HG02642 (cell line): ENCODE results near the gene SELL.
"Not testable (repeated sequence)": the region's sequence is repeated elsewhere in the genome, so short reads cannot be mapped to it uniquely, and the experiment has no call there.

Source experiments
- ATAC-seq: cut with Tn5 transposase; IDR thresholded peaks from one replicate; pipeline ENCODE4 v1.9.1; 2021; ENCODE audit warnings: mild to moderate bottlenecking; ENCODE audit not compliant: unreplicated experiment, poor library complexity

SELL gene

DNA sequence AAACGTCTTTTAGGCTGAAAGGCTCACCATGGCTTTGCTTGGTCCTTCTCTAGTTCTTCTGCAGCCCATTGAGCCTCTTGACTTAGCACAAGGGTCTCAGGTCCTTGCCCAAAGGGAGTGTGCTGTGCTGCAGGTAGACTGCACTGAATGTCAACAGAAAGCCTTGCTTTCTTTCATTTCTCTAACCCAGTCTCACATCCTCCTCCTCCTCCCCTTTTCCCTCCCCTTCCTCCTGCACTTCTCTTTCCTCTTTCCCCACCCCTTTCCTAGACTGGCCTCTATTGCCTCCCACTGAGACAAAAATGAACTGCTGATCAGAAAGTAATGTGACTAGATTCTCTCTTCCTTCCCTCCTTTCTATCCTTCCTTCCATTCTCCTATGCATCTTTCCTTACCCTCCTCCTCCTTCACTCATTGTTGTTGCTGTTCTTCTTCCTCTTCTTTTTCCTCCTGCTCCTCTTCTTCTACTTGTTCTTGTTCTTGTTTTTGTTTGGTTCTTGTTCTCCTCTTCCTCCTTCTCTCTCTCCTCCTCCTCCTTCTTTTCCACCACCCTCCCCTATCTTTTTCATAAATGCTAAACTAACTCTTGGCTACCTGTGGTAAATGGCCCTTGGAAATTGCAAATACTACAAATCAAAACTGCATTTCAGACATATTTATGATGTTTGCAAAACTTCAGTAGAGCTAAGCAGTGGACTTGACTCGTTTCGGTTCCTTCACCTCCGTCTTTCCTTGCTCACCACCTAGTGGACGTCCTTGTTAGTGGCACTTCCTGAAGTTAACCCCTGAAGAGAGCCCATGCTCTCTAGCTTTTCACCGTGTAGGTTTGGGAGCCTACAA, at the start of gene SELL:
Gene SELL (minus strand): TSS at position 152 of the 840 bp plus-strand sequence. CDS start 122 bp downstream, at position 30.
- ATAC-seq, result peak; percentile 80

DNA sequence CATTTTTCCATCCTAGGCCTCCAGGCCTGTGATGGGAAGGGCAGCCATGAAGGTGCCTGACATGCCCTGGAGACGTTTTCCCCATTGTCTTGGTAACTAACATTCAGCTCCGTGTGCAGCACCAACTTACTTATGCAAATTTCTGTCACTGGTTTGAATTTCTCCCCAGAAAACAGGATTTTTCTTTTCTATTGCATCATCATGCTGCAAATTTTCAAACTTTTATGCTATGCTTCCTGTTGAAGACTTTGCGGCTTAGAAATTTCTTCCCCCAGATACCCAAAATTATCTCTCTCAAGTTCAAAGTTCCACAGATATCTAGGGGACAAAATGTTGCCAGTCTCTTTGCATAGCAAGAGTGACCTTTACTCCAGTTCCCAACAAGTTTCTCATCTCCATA, 47.6 kb upstream of the SELL start:
- no peak for ATAC-seq

DNA sequence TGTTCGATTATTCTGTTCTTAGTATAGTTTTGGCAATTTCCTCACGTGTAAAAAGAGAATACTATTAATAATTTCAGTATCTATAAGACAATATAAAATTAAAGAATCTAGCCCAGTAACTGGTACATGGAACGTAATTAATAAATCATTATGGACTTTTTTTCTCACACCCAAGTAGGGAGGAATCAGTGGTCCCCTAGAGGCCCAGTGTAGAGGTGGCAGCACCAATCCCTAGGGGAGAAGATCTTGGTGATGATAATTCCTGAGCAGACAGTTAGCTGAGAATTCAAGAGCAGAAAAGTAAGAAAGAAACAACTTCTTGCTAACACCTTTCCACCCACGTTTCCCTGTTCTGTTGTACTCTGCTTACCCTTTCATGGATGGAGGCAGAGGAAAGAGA, 42.1 kb upstream of the SELL start:
- no peak for ATAC-seq

DNA sequence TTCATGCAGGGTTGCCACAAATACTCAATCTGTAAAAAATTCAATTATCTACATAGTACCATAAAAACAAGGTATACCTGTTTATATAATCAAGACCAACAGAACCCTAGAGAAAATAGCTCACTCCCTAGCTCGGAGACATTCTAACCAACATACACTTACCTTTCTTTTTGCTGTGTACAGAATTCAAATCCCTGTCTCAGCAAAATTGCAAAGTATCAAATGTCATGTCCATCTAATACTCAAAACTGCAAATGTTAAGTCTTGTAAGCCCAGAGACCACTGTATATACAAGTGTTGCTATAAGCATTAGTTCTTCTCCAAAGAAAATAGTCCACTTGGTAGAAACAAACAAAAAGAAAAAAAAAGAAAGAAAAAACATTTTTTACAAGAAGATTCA, 38.6 kb upstream of the SELL start:
- ATAC-seq, result no peak

DNA sequence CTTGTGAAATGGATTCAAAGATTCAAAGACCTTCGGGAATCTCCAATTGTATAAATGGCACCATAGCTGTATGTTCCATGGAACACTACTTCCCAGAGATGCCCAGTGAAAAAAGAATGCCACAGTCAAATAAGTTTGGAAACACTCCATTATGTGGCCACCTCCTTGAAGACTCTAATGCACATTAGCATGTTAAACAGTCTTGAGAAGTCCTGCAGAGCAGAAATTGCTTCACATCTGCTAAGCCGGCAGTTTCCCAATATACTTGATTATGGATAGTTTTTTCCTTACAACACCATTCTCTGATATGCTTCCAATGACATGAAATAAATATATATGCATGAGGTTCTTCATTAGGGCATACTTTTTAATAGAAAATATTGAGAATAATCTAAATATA, 35.1 kb upstream of the SELL start:
- no peak for ATAC-seq

DNA sequence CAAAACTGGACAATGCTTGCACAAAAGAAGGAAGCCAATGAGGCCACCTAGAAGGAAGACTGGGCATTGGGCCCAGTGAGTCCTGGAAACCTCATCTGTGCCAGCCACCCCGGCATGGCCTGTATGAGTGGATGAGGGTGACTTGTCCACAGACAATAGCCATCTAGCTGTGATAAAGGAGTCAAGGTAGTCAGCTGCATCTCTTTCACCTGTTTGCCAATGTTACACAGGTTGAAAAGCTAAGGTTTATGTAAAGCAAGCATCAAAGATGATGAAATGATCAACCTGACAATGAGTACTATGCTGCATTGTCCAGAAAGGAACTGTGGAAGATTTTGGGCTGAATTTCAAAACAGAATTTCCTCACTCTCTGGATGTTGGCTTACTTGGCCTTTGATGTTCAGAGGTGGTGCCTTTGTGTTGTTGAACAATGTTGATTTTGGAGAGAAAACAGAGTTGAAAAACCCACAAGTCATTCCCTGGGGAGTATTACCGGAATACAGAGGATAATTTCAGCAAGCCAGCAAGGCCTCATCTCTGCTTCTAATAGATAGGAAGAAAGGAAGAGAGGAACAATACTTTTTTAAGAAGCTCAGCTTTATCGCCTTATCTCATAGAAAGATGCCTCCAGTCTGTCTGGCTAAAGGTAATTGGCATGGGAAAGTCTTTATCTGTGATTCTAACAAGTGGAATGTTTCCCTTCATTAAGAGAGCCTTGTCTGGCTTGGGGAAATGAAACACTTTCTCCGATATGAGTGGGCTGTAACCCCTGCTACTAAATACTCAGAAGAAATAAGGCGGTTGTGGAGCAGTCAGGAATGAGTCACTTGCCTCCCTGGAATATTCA, 33.8 kb upstream of the SELL start:
- ATAC-seq, result no peak

DNA sequence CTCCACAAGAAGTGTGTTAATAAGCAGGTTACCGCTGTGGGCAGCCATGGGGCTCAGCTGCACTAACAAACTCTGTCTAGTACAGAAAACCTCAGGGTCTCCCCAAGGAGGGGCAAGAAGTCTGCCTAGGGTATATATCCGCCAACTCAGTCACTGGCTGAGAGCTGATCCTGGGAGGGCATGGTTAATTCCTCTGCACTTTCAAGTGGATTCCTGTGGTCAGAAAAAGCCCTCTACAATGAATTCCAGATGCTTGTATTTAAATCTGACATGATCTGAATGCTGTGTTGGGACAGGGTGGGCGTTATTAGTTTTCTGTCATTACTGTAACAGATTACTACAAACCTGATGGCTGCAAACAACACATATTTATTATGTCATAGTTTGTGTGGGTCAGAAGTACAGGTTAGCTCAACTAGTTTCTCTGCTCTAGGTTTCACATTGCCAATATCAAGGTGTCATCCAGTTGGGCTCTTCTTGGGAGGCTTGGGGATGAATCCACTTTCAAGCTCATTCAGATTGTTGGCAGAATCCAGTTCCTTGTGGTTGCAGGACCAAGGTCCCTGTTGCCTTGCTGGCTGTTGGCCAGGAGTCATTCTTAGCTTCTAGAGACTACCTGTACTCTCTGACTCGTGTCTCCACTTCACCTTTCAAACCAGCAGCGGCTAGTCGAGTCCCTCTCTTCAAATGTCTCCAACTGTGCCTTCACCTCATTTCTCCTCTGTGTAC, 30.4 kb upstream of the SELL start:
- no peak for ATAC-seq

DNA sequence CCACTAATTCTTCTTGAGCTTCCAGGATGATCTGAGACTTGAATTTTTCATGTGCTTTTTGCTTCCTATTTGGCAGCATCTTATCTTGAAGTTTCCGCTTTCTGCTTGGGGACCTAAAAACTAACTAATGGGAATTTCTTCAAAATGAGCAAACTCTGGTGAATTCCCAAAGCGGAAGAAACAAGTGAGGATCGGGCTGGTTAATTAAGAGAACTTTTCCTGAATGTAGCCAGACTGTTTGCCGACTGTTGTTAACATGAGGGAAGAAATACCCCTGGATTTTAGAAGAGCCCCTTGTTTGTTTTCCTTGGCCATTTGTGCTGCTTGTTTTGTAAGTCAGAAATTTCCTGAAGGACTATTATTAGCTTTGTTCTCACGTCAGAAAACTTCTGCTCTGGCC, 28.6 kb upstream of the SELL start:
- ATAC-seq, result no peak

DNA sequence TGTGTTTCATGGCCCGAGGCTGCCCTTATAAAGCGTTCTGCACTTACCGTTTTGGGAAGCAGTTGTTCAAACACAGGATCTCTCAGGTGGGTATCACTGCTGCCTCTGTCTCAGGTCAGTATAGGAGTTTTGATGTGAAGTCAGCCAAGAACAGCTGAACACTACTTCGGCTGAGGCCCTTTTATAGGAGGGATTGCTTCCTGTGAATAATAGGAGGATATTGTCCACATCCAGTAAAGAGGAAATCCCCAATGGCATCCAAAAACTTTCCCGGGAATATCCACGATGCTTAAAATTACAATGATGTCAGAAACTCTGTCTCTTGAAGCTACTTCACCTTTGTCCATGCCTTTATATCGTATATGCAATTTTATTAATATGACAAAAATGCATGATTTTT, 22.5 kb upstream of the SELL start, which contains the start of gene SELE:
Gene SELE (minus strand): TSS at position 156 of the 400 bp plus-strand sequence. CDS start 467 bp downstream, outside the sequence.
- no peak for ATAC-seq

DNA sequence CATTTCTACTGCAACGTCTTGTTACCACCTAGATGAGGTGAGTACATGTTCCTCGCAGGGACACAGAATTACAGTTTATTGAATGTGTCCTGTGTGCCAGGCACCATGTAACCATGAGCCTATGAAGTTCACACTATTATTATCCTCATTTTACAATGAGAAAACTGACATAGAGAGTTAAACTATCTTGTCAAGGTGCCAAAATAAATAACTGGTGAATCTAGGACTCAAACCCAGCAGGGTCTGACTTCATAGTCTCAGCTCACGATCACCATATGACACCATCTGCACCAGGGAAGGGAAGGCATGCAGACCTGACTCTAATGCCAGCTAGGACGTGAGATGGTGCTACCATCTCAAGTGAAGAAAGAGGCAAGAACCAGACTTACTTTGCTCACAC, 20.0 kb upstream of the SELL start:
- no peak for ATAC-seq

DNA sequence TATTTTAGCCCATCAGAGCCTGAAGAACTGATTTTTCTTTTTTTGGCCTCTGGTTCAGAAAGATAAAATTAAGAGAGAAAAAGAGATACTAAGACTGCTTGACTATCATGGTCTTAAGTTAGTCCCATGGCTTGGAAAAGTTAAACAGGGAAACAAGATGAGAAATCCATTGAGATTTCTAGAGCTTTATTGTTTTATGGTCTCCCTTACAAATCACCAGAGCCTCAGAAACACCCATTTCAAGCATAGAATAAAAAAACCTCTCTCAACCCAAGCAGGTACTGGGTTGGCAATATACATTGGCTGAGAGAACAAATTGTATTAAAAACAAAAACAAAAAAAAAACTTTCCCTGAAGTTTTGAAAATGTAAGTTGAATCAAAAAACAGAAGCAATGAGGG, 18.6 kb upstream of the SELL start:
- ATAC-seq, result no peak

DNA sequence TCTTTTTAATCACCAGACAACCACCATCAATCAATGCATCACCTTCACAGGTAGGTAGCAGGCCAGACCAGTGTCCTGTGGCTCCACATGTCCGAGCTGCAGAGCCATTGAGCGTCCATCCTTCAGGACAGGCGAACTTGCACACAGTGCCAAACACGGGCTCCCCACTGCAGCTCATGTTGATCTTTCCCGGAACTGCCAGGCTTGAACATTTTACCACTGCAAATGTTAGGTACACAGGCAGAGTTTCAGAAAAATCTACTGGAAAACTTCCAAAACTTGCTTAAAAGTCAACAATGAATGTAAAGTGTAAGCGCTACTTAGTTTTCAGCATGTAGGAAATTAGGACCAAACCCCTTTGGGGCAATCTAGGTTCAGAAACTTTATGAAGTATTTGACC, 15.9 kb upstream of the SELL start:
- no peak for ATAC-seq

DNA sequence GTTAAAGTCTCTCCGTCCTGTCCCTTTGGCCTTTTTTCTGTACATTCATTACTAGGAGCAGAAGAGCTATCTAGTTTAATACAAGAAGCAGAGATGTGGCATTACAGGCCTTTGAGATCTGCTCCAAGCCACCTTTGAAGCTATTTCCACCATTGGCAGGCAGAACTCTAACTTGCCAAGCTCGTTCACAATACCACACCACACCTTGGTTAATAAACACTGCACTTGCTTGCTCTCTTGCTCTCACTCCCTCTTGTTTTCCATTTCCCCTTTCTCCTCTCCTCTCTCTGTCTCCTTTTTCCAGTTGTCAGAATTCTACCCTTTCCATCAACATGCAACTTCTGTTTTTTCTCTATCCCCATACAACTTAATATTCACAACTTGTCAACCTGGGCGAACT, 15.4 kb upstream of the SELL start:
- ATAC-seq, result no peak

DNA sequence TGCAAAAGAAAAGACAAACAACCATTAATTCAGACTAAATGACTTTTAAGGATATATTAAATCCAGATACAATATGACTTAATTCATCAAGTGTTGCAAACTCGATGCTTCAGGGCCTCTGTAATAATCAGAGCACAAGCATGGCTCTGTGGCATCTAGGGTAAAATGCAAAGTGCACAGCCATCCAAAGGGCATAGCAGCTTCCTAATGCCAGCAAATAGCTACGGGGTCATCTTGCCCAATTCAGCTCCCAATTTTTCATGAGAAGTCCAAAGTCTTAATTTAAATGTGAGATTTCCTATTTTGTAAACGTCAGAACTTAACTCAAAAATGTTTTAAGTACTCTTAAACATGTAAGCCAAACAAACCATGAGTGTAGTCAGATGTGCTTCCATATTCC, 14.5 kb upstream of the SELL start:
- ATAC-seq, result no peak

DNA sequence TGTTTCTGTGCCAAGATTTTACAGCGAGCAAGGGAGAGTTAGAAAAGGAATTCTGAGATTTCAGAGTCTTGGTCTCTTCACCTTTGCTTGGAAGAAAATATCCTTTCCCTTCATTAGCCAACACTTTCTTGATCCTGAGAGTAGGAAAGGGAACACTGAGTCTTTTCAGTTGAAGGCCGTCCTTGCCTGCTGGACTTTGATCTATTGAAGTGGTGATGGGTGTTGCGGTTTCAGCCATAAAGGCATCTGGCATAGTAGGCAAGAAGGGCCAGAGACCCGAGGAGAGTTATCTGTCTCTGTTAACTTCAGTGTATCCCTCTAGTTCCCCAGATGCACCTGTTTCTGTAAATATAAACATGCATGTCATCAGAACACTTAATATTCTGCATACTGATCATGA, 12.7 kb upstream of the SELL start:
- no peak for ATAC-seq

DNA sequence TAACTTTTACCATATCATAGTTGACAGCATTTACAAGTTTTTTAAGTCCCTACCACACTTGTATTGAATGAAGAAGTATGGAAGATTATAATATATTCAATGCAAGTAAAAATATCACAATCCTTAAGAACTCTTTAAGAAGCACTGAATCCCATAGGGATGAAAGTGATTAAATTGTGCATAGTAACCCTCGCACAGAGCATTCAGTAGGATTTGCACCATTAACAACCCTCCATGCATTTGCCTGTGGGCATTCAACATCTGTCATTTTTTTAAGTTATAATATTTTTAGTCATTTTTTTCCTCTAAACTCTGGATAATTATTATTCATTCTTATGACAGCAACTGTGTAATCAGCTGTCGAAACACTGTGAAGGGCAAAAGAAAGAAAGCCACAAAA, 12.3 kb upstream of the SELL start:
- ATAC-seq, result no peak

DNA sequence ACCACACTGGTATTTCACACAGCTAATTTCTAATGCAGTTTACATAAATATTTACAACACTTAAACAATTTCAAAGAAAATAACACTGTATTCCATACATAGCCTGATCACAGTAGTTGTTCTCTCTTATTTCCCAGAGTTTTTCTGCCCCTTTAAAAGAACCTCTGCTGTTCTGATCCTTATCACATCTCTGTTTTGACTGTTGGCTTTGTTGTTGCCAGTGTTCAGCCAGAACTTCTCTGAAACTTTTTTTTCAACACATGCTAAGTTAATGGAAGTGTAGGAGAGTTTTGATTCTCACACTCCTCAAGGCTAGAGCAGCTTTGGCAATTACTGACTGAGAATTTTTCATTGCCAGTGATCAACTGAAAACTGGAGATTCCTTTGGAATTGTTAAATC, 11.4 kb upstream of the SELL start:
- no peak for ATAC-seq

DNA sequence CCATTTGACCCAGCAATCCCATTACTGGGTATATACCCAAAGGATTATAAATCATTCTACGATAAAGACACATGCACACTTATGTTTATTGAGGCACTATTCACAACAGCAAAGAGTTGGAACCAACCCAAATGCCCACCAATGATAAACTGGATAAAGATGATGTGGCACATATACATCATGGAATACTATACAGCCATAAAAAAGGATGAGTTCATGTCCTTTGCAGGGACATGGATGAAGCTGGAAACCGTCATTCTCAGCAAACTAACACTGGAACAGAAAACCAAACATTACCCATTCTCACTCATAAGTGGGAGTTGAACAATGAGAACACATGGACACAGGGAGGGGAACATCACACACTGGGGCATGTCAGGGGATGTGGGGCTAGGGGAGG, 3.7 kb upstream of the SELL start:
- ATAC-seq, result not testable (repeated sequence)

DNA sequence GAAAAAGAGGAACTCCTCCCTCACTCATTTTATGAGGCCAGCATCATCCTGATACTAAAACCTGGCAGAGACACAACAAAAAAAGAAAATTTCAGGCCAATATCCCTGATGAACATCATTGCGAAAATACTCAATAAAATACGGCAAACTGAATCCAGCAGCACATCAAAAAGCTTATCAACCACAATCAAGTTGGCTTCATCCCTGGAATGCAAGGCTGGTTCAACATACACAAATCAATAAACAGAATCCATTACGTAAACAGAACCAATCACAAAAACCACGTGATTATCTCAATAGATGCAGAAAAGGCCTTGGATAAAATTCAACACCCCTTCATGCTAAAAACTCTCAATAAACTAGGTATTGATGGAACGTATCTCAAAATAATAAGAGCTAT, 1.7 kb upstream of the SELL start:
- not testable (repeated sequence) for ATAC-seq

DNA sequence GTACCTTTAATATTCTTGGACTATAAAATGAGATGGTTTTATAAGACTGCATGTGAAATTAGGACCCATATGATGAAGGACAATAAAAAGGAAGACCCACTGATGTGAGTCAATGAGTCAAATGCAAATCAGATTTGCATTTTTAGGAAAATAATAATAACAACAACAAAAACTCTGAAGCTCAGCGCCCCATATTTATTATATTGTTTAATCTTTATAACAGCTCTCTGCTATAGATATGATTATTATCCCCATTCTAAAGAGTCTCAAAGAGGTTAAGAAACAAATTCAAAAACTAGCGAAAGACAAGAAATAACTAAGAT, 850 bp upstream of the SELL start:
- ATAC-seq, result no peak

DNA sequence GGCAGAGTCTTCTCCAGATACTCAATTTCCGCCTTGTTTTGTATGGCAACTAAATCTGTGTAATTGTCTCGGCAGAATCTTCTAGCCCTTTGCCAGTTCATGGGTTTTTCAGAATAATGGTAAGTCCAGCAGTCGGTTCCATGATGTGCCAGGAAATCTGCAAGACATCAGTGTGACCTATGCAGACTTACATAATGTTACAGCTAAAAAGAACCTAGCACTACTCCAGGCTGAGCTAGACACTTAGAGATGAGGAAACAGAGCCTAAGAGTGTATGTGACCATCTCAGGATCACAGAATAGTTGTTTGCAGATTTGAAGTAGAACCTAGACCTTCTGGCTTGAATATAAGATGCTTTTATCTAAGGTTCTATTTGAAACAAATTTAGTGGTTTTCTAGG, 2.8 kb downstream of the SELL start:
- no peak for ATAC-seq
